GM23338 (cell line): ENCODE measurements around the gene STOX2. TPM values are rescaled to one million over a fixed set of nuclear protein-coding genes. Genes with fewer than 3 reads are reported as not detected.
A peak's percentile ranks its signal among the peaks of the same experiment; 100 is the strongest.

ENCODE experiments used
- ATAC-seq: fragments of 200-7000 bp; cut with Tn5 transposase; 3 replicates; pipeline ENCODE4 v1.9.1; 2020
- DNase-seq: peaks from one replicate; pipeline ENCODE4 v3.0.0-alpha.2; 2015; ENCODE audit warnings: low spot score
- H2AFZ ChIP-seq: fragments of 200-600 bp; sonication (generic); 2 replicates; pipeline ENCODE4 v1.8.0; 2016; ENCODE audit warnings: antibody characterized with exemption, mild to moderate bottlenecking, moderate library complexity
- H3F3A ChIP-seq: fragments of 200-600 bp; sonication (generic); replicated peaks from 2 replicates; pipeline ENCODE4 v1.8.0; 2017; ENCODE audit warnings: antibody characterized with exemption, mixed run types, low read depth
- H3K27ac ChIP-seq: fragments of 200-600 bp; sonication (generic); 2 replicates; pipeline ENCODE4 v1.6.1; 2016; ENCODE audit warnings: low read depth
- H3K27me3 ChIP-seq: fragments of 200-600 bp; sonication (generic); 2 replicates; pipeline ENCODE4 v1.8.0; 2016; ENCODE audit warnings: mild to moderate bottlenecking, mixed run types, moderate library complexity; ENCODE audit not compliant: insufficient read depth
- H3K36me3 ChIP-seq: fragments of 200-600 bp; sonication (generic); 2 replicates; pipeline ENCODE4 v1.8.0; 2016; ENCODE audit warnings: mild to moderate bottlenecking; ENCODE audit not compliant: insufficient read depth
- H3K4me1 ChIP-seq: fragments of 200-600 bp; sonication (generic); 2 replicates; pipeline ENCODE4 v1.8.0; 2016; ENCODE audit warnings: mild to moderate bottlenecking, moderate library complexity; ENCODE audit not compliant: insufficient read depth
- H3K4me2 ChIP-seq: fragments of 200-600 bp; sonication (generic); 2 replicates; pipeline ENCODE4 v1.7.1; 2017; ENCODE audit warnings: mixed run types
- H3K4me3 ChIP-seq: fragments of 200-600 bp; sonication (generic); 2 replicates; pipeline ENCODE4 v1.6.1; 2016; ENCODE audit warnings: mixed run types
- H3K79me2 ChIP-seq: fragments of 200-600 bp; sonication (generic); replicated peaks from 2 replicates; pipeline ENCODE4 v1.8.0; 2017; ENCODE audit warnings: mild to moderate bottlenecking; ENCODE audit not compliant: insufficient read depth
- H3K9me2 ChIP-seq: fragments of 200-600 bp; sonication (generic); 2 replicates; pipeline ENCODE4 v1.8.0; 2017; ENCODE audit not compliant: insufficient read depth
- H4K20me1 ChIP-seq: fragments of 200-600 bp; sonication (generic); replicated peaks from 2 replicates; pipeline ENCODE4 v1.8.0; 2017; ENCODE audit warnings: mild to moderate bottlenecking; ENCODE audit not compliant: insufficient read depth
- H3K27ac Mint-ChIP-seq: 2 replicates; pipeline ENCODE4 v1.8.0; 2020; ENCODE audit warnings: inconsistent platforms, mild to moderate bottlenecking, moderate library complexity, mixed read lengths
- H3K27me3 Mint-ChIP-seq: 3 replicates; pipeline ENCODE4 v1.8.0; 2022; ENCODE audit warnings: low read depth, mild to moderate bottlenecking, moderate library complexity, mixed read lengths, inconsistent platforms; ENCODE audit not compliant: insufficient read depth, poor library complexity
- H3K36me3 Mint-ChIP-seq: 3 replicates; pipeline ENCODE4 v1.8.0; 2021; ENCODE audit warnings: low read depth, mild to moderate bottlenecking, inconsistent platforms, moderate library complexity, mixed read lengths
- H3K4me1 Mint-ChIP-seq: 3 replicates; pipeline ENCODE4 v1.8.0; 2020; ENCODE audit warnings: mild to moderate bottlenecking, inconsistent platforms, mixed read lengths
- H3K4me3 Mint-ChIP-seq: 3 replicates; pipeline ENCODE4 v1.8.0; 2021; ENCODE audit warnings: moderate library complexity, mild to moderate bottlenecking, inconsistent platforms, mixed read lengths
- H3K9me3 Mint-ChIP-seq: 3 replicates; pipeline ENCODE4 v1.8.0; 2020; ENCODE audit warnings: moderate library complexity, mild to moderate bottlenecking, inconsistent platforms, mixed read lengths
- CREB1 ChIP-seq: fragments of 250-450 bp; sonication (Bioruptor Pico); IDR thresholded peaks from 2 replicates; pipeline ENCODE4 v1.5.0; 2020; ENCODE audit warnings: low read depth, mild to moderate bottlenecking, moderate library complexity
- EZH2 ChIP-seq: fragments of 200-600 bp; sonication (generic); IDR thresholded peaks from one replicate; pipeline ENCODE4 v1.8.0; 2017; ENCODE audit warnings: antibody characterized with exemption, mild to moderate bottlenecking, low read depth; ENCODE audit not compliant: unreplicated experiment
- EZH2phosphoT487 ChIP-seq: fragments of 200-600 bp; sonication (generic); IDR thresholded peaks from one replicate; pipeline ENCODE4 v1.8.1; 2018; ENCODE audit warnings: antibody characterized with exemption; ENCODE audit not compliant: unreplicated experiment
- JUNB ChIP-seq: IDR thresholded peaks from one replicate; pipeline ENCODE4 v1.6.1; 2016; ENCODE audit warnings: antibody characterized with exemption; ENCODE audit not compliant: unreplicated experiment
- POLR2AphosphoS5 ChIP-seq: IDR thresholded peaks from 2 replicates; pipeline ENCODE4 v1.6.1; 2016; ENCODE audit warnings: antibody characterized with exemption, low read depth
- STAT1 ChIP-seq: IDR thresholded peaks from one replicate; pipeline ENCODE4 v1.6.1; 2016; ENCODE audit warnings: antibody characterized with exemption; ENCODE audit not compliant: unreplicated experiment
- ZNF114 ChIP-seq: fragments of 250-450 bp; sonication (Bioruptor Pico); IDR thresholded peaks from 2 replicates; pipeline ENCODE4 v1.5.0; 2020; ENCODE audit warnings: mild to moderate bottlenecking, moderate library complexity
- ZNF331 ChIP-seq: fragments of 250-450 bp; sonication (Bioruptor Pico); IDR thresholded peaks from 2 replicates; pipeline ENCODE4 v1.5.0; 2020; ENCODE audit warnings: low read depth, mild to moderate bottlenecking, moderate library complexity
- polyA plus RNA-seq: library from polyadenylated mRNA; unstranded; fragments of >200 nt; fragmentation: Nextera tagmentation; extraction: Ambion mirVana; gene quantifications from 2 replicates; pipeline ENCODE4 v1.2.1, GENCODE V29; 2016
- total RNA-seq: library from RNA; depleted of rRNA; stranded (reverse); fragments of >200 nt; shearing (Covaris generic); gene quantifications from 2 replicates; pipeline ENCODE4 v1.2.3, GENCODE V29; 2014
- TF ChIP-seq, protein P1 (sequence below): IDR thresholded peaks from one replicate; pipeline ENCODE4 v1.6.1; 2018; ENCODE audit warnings: antibody characterized with exemption; ENCODE audit not compliant: unreplicated experiment
- TF ChIP-seq, protein P2 (sequence below): fragments of 250-450 bp; sonication (Bioruptor Pico); IDR thresholded peaks from 2 replicates; pipeline ENCODE4 v1.5.0; 2020; ENCODE audit warnings: mild to moderate bottlenecking, moderate library complexity
- TF ChIP-seq, protein P3 (sequence below): IDR thresholded peaks from 2 replicates; pipeline ENCODE4 v1.6.1; 2016; ENCODE audit warnings: antibody characterized with exemption
- TF ChIP-seq, protein P4 (sequence below), 2 experiments: fragments of 200-600 bp in 1 of 2; sonication (generic) in 1 of 2; conservative IDR thresholded peaks; 2 replicates each; pipeline versions ENCODE4 v1.5.1 to v1.6.1; 2016 to 2017; ENCODE audit warnings: antibody characterized with exemption in 2 of 2, low read depth in 2 of 2, mild to moderate bottlenecking in 2 of 2, moderate library complexity in 1 of 2

Gene STOX2
- total and polyA plus RNA-seq, 2 experiments from 2014 or later: 19.8 to 20.6 TPM

DNA sequence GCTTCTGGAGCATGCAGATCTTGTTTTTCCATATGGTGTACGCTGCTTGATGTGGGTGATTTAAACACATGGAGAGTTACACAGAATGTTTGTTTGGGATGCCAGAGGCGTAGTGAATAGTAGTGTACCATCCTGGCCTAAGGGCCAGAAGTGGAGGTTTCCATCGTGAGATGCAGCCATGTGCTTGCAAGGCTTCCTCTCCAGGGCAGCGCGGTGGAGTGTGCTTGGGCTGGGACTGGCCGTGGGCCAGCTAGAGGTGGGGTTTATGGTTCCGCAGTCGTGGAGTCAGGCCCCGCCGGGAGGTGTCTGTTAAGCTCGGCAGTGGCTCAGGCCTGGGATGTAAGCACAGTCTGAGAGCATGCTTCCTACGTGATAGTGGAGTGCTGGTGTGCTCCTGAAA is 14.0 kb downstream of the STOX2 start:
- no peak overlapping the region for H3K4me3 ChIP-seq
- Mint-ChIP-seq H3K27me3 (peaks cover under 1% of the 10 kb centered on the region), H3K36me3 (peaks cover 14% of the 10 kb centered on the region; the same call in 2 of the 3 replicates), H3K9me3 (no peaks in the 10 kb centered on the region), H3K4me1 (peaks cover 26% of the 10 kb centered on the region), H3K4me3 (no peak overlapping the region), H3K27ac (no peak overlapping the region)
- H3K4me2 ChIP-seq: no peak overlapping the region
- H3K4me1 ChIP-seq: peaks cover 15% of the 10 kb centered on the region
- H3K27ac ChIP-seq: no peak overlapping the region
- H3K79me2 ChIP-seq: peaks cover 97% of the 10 kb centered on the region
- no peaks in the 10 kb centered on the region for H3K36me3 ChIP-seq
- H3K9me2 ChIP-seq: no peaks in the 10 kb centered on the region
- DNase-seq (no peak), ATAC-seq (peak; percentile 58)
- H4K20me1 ChIP-seq: peaks cover 15% of the 10 kb centered on the region; the same call in 1 of the 2 replicates
- no peak overlapping the region for H2AFZ ChIP-seq
- TF ChIP-seq, protein P1, sequence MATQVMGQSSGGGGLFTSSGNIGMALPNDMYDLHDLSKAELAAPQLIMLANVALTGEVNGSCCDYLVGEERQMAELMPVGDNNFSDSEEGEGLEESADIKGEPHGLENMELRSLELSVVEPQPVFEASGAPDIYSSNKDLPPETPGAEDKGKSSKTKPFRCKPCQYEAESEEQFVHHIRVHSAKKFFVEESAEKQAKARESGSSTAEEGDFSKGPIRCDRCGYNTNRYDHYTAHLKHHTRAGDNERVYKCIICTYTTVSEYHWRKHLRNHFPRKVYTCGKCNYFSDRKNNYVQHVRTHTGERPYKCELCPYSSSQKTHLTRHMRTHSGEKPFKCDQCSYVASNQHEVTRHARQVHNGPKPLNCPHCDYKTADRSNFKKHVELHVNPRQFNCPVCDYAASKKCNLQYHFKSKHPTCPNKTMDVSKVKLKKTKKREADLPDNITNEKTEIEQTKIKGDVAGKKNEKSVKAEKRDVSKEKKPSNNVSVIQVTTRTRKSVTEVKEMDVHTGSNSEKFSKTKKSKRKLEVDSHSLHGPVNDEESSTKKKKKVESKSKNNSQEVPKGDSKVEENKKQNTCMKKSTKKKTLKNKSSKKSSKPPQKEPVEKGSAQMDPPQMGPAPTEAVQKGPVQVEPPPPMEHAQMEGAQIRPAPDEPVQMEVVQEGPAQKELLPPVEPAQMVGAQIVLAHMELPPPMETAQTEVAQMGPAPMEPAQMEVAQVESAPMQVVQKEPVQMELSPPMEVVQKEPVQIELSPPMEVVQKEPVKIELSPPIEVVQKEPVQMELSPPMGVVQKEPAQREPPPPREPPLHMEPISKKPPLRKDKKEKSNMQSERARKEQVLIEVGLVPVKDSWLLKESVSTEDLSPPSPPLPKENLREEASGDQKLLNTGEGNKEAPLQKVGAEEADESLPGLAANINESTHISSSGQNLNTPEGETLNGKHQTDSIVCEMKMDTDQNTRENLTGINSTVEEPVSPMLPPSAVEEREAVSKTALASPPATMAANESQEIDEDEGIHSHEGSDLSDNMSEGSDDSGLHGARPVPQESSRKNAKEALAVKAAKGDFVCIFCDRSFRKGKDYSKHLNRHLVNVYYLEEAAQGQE: no peak
- TF ChIP-seq ZNF114 (CRISPR knock-in tag): no peak
- TF ChIP-seq, protein P2, sequence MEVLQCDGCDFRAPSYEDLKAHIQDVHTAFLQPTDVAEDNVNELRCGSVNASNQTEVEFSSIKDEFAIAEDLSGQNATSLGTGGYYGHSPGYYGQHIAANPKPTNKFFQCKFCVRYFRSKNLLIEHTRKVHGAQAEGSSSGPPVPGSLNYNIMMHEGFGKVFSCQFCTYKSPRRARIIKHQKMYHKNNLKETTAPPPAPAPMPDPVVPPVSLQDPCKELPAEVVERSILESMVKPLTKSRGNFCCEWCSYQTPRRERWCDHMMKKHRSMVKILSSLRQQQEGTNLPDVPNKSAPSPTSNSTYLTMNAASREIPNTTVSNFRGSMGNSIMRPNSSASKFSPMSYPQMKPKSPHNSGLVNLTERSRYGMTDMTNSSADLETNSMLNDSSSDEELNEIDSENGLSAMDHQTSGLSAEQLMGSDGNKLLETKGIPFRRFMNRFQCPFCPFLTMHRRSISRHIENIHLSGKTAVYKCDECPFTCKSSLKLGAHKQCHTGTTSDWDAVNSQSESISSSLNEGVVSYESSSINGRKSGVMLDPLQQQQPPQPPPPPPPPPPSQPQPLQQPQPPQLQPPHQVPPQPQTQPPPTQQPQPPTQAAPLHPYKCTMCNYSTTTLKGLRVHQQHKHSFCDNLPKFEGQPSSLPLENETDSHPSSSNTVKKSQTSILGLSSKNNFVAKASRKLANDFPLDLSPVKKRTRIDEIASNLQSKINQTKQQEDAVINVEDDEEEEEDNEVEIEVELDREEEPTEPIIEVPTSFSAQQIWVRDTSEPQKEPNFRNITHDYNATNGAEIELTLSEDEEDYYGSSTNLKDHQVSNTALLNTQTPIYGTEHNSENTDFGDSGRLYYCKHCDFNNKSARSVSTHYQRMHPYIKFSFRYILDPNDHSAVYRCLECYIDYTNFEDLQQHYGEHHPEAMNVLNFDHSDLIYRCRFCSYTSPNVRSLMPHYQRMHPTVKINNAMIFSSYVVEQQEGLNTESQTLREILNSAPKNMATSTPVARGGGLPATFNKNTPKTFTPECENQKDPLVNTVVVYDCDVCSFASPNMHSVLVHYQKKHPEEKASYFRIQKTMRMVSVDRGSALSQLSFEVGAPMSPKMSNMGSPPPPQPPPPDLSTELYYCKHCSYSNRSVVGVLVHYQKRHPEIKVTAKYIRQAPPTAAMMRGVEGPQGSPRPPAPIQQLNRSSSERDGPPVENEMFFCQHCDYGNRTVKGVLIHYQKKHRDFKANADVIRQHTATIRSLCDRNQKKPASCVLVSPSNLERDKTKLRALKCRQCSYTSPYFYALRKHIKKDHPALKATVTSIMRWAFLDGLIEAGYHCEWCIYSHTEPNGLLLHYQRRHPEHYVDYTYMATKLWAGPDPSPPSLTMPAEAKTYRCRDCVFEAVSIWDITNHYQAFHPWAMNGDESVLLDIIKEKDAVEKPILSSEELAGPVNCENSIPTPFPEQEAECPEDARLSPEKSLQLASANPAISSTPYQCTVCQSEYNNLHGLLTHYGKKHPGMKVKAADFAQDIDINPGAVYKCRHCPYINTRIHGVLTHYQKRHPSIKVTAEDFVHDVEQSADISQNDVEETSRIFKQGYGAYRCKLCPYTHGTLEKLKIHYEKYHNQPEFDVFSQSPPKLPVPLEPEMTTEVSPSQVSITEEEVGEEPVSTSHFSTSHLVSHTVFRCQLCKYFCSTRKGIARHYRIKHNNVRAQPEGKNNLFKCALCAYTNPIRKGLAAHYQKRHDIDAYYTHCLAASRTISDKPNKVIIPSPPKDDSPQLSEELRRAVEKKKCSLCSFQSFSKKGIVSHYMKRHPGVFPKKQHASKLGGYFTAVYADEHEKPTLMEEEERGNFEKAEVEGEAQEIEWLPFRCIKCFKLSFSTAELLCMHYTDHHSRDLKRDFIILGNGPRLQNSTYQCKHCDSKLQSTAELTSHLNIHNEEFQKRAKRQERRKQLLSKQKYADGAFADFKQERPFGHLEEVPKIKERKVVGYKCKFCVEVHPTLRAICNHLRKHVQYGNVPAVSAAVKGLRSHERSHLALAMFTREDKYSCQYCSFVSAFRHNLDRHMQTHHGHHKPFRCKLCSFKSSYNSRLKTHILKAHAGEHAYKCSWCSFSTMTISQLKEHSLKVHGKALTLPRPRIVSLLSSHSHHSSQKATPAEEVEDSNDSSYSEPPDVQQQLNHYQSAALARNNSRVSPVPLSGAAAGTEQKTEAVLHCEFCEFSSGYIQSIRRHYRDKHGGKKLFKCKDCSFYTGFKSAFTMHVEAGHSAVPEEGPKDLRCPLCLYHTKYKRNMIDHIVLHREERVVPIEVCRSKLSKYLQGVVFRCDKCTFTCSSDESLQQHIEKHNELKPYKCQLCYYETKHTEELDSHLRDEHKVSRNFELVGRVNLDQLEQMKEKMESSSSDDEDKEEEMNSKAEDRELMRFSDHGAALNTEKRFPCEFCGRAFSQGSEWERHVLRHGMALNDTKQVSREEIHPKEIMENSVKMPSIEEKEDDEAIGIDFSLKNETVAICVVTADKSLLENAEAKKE: no peak
- TF ChIP-seq ZNF331 (CRISPR knock-in tag): no peak
- no peak for TF ChIP-seq JUNB
- TF ChIP-seq, protein P3, sequence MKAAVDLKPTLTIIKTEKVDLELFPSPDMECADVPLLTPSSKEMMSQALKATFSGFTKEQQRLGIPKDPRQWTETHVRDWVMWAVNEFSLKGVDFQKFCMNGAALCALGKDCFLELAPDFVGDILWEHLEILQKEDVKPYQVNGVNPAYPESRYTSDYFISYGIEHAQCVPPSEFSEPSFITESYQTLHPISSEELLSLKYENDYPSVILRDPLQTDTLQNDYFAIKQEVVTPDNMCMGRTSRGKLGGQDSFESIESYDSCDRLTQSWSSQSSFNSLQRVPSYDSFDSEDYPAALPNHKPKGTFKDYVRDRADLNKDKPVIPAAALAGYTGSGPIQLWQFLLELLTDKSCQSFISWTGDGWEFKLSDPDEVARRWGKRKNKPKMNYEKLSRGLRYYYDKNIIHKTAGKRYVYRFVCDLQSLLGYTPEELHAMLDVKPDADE: no peak
- TF ChIP-seq EZH2phosphoT487: no peak
- TF ChIP-seq CREB1 (CRISPR knock-in tag): no peak
- TF ChIP-seq STAT1: no peak
- no peak for TF ChIP-seq EZH2
- TF ChIP-seq, protein P4, sequence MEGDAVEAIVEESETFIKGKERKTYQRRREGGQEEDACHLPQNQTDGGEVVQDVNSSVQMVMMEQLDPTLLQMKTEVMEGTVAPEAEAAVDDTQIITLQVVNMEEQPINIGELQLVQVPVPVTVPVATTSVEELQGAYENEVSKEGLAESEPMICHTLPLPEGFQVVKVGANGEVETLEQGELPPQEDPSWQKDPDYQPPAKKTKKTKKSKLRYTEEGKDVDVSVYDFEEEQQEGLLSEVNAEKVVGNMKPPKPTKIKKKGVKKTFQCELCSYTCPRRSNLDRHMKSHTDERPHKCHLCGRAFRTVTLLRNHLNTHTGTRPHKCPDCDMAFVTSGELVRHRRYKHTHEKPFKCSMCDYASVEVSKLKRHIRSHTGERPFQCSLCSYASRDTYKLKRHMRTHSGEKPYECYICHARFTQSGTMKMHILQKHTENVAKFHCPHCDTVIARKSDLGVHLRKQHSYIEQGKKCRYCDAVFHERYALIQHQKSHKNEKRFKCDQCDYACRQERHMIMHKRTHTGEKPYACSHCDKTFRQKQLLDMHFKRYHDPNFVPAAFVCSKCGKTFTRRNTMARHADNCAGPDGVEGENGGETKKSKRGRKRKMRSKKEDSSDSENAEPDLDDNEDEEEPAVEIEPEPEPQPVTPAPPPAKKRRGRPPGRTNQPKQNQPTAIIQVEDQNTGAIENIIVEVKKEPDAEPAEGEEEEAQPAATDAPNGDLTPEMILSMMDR (conservative IDR thresholded peaks at IDR 0.05; ENCODE audit: low read depth in 2 of 2): no peak
- no peak for TF ChIP-seq POLR2AphosphoS5
- no peaks in the 10 kb centered on the region for H3K27me3 ChIP-seq
- no peaks in the 10 kb centered on the region for H3F3A ChIP-seq
